ENCODE measurements around the gene TMEM82.

- TF ChIP-seq POLR2A (IDR thresholded peaks at IDR 0.05), result no peak
- TF ChIP-seq CTCF (IDR thresholded peaks at IDR 0.05), result no peak
- no peak for TF ChIP-seq EP300 (IDR thresholded peaks at IDR 0.05)
- TF ChIP-seq POLR2AphosphoS5 (IDR thresholded peaks at IDR 0.05), result no peak
Observed at GRCh38 chr1:15701784-15702183, 40.5 kb upstream of the TMEM82 start.

Measured in stomach (tissue), 4 donors.